ENCODE results near the gene OTULIN. TPM values are rescaled to one million over a fixed set of nuclear protein-coding genes. Genes with fewer than 3 reads are reported as not detected.

OTULIN gene
- total and polyA plus RNA-seq, 2 experiments from 2014 or later: 12.8 to 24.4 TPM

DNA sequence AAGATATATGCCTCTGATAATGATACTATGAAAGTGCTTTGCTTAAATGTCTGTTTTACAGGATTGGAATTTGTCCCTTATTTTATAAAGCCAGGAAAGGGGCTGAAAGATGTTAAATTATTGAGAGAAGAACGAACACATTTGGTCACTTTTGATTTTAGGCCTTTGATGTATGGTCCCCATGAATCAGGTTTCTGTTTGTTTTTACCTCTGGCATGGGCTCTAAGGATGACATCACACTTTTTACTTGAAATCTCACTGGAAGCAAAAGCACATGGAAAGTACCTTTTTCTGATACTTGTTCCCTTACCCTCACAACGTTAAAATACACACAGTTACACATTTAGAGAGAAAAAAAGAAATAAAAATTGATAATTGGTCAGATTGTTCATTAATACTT, 6.9 kb downstream of the OTULIN start:
- Histone ChIP-seq H3K4me2 (ENCODE audit: unreplicated experiment) (no peak overlapping the region), H3K36me3 (ENCODE audit: low read depth) (no peaks in the 10 kb centered on the region; the same call in 1 of the 2 replicates), H3K9ac (no peak overlapping the region), H3K4me3 (no peak overlapping the region), H3F3A (ENCODE audit: insufficient read depth) (0 out of 2 replicates have a peak, but pooled peaks cover 4% of the 10 kb centered on the region), H3K79me2 (ENCODE audit: insufficient read depth) (peaks cover 100% of the 10 kb centered on the region), H3K9me3 (ENCODE audit: low read depth) (no peaks in the 10 kb centered on the region), H3K4me1 (ENCODE audit: insufficient read depth) (peaks cover 21% of the 10 kb centered on the region), H2AFZ (no peak overlapping the region), H3K27ac (no peak overlapping the region), H4K20me1 (ENCODE audit: insufficient read depth) (peaks cover 17% of the 10 kb centered on the region), H3K9me2 (ENCODE audit: insufficient read depth) (no peaks in the 10 kb centered on the region), H3K27me3 (replicated peaks; ENCODE audit: insufficient read depth) (no peaks in the 10 kb centered on the region)
- no peak for DNase-seq
- in situ Hi-C loops (cut with MboI): no loop called here
- WGBS, 2 experiments (ENCODE audit: low coverage in 1 of 2, low lambda C conversion rate in 2 of 2, missing lambda C conversion rate in 2 of 2): 69 to 78% methylated on average over 2 of the region's 2 CpGs
- TF ChIP-seq EZH2phosphoT487 (IDR thresholded peaks at IDR 0.05; ENCODE audit: insufficient read depth, low read depth) (no peak), EZH2 (IDR thresholded peaks at IDR 0.05; ENCODE audit: insufficient read depth, poor library complexity, severe bottlenecking) (no peak)

DNA sequence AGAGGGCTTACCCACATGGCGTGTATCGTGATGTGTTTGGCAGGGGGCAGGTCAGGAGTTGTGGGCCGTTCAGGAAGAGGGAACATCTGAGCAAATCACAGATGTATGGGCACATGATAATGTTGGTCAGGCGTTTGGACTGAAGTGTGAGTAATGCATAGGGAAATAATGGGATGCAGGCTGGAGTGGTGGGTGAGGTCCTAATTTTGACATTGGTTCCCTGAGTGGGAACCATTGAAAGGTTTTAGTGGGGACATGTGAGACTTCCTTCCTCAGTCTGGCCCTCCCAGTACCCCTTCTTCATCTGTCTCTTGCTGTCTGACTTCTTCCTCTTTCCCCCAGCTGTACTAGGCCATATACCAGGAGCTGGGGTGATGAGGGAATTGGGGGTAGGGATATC, 7.6 kb downstream of the OTULIN start:
- no peaks in the 10 kb centered on the region for H3K9me3 ChIP-seq (ENCODE audit: low read depth)
- H3K4me2 ChIP-seq (ENCODE audit: unreplicated experiment): no peak overlapping the region
- DNase-seq: no peak
- H2AFZ ChIP-seq: no peak overlapping the region
- H4K20me1 ChIP-seq (ENCODE audit: insufficient read depth): peaks cover 17% of the 10 kb centered on the region
- 0 out of 2 replicates have a peak, but pooled peaks cover 4% of the 10 kb centered on the region for H3F3A ChIP-seq (ENCODE audit: insufficient read depth)
- WGBS, 2 experiments (ENCODE audit: low coverage in 1 of 2, low lambda C conversion rate in 2 of 2, missing lambda C conversion rate in 2 of 2): 78 to 80% methylated on average over 4 of the region's 4 CpGs
- H3K27me3 ChIP-seq (replicated peaks; ENCODE audit: insufficient read depth): no peaks in the 10 kb centered on the region
- in situ Hi-C loops (cut with MboI): no loop called here
- peaks cover 2% of the 10 kb centered on the region; the same call in 1 of the 2 replicates for H3K36me3 ChIP-seq (ENCODE audit: low read depth)
- H3K4me1 ChIP-seq (ENCODE audit: insufficient read depth): peaks cover 20% of the 10 kb centered on the region
- H3K4me3 ChIP-seq: no peak overlapping the region
- H3K9ac ChIP-seq: no peak overlapping the region
- peaks cover 100% of the 10 kb centered on the region for H3K79me2 ChIP-seq (ENCODE audit: insufficient read depth)
- H3K9me2 ChIP-seq (ENCODE audit: insufficient read depth): no peaks in the 10 kb centered on the region
- TF ChIP-seq EZH2phosphoT487 (IDR thresholded peaks at IDR 0.05; ENCODE audit: insufficient read depth, low read depth) (no peak), EZH2 (IDR thresholded peaks at IDR 0.05; ENCODE audit: insufficient read depth, poor library complexity, severe bottlenecking) (no peak)
- no peak overlapping the region for H3K27ac ChIP-seq

DNA sequence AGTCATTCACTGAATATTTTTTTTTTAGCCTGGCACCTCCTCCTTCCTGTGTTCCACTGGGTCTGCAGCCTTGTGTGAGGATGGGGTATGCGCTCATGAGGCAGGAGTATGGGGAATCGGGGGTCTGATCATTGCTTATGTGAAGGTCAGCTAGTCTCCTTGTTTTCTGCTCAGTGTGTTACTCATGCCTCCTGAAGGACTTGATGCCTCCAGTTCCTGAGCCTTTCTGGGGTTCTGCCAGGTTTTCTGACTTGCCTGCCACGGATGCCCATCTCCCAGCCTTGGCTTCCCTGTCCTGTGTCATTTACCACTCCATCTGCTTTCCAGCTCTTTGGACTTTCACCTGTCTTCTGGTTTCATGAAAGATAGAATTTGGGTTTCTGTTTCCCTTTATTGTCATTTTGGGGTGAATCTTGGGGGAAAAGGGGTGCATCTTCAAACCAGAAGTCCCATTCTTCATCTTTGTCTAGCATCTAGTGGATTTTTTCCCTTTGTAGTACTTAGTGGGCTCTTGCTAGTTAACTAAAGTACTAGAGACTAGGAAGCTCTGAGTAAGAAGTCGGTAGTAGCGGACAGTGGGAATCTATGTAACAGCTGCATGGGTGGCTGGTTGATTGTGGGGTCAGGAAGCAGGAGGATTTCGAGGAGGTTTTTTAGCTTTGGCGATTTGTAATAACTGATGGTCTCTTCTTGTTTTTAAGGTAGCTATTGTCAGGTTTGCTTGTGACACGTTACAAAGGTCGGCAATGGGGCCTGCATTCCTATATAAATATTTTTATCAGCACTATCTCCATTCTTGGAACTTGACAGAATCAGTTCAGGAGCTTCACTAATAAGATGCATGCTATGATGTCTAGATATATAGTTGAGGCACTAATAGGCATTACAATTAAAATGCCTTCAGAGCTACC, 8.2 kb downstream of the OTULIN start:
- peaks cover 20% of the 10 kb centered on the region for H3K4me1 ChIP-seq (ENCODE audit: insufficient read depth)
- H3K9ac ChIP-seq: no peak overlapping the region
- no peak overlapping the region for H3K4me2 ChIP-seq (ENCODE audit: unreplicated experiment)
- H3K27ac ChIP-seq: no peak overlapping the region
- H3K9me2 ChIP-seq (ENCODE audit: insufficient read depth): no peaks in the 10 kb centered on the region
- peaks cover 17% of the 10 kb centered on the region for H4K20me1 ChIP-seq (ENCODE audit: insufficient read depth)
- peaks cover 100% of the 10 kb centered on the region for H3K79me2 ChIP-seq (ENCODE audit: insufficient read depth)
- H3F3A ChIP-seq (ENCODE audit: insufficient read depth): 0 out of 2 replicates have a peak, but pooled peaks cover 4% of the 10 kb centered on the region
- no peak overlapping the region for H2AFZ ChIP-seq
- TF ChIP-seq EZH2phosphoT487 (IDR thresholded peaks at IDR 0.05; ENCODE audit: insufficient read depth, low read depth): no peak
- TF ChIP-seq EZH2 (IDR thresholded peaks at IDR 0.05; ENCODE audit: insufficient read depth, poor library complexity, severe bottlenecking): no peak
- H3K36me3 ChIP-seq (ENCODE audit: low read depth): peaks cover 4% of the 10 kb centered on the region; the same call in 1 of the 2 replicates
- no peaks in the 10 kb centered on the region for H3K9me3 ChIP-seq (ENCODE audit: low read depth)
- DNase-seq: peak; percentile 70
- in situ Hi-C loops (cut with MboI): no loop called here
- WGBS, 2 experiments (ENCODE audit: low coverage in 1 of 2, low lambda C conversion rate in 2 of 2, missing lambda C conversion rate in 2 of 2): 89% methylated on average over 9 of the region's 9 CpGs
- no peak overlapping the region for H3K4me3 ChIP-seq
- H3K27me3 ChIP-seq (replicated peaks; ENCODE audit: insufficient read depth): no peaks in the 10 kb centered on the region

DNA sequence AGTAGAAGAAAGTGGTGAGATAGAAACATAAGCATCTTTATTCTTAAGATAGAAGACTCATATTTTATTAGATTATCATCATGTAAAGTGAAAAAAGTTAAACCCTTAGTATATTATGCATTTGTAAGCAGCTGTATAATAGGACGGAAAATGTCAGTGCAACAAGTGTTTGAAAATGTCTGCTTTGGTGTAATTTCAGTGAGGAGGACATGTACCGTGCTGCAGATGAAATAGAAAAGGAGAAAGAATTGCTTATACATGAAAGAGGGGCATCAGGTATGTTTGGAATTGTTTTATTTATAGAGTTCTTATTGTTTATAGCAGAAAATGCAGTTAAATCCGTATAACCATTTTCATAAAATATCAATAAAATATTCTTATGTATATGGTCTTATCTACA, 8.9 kb downstream of the OTULIN start:
- Histone ChIP-seq H3K9ac (no peak overlapping the region), H3K4me3 (no peak overlapping the region), H3K27ac (no peak overlapping the region), H2AFZ (no peak overlapping the region), H3K27me3 (replicated peaks; ENCODE audit: insufficient read depth) (no peaks in the 10 kb centered on the region), H3F3A (ENCODE audit: insufficient read depth) (0 out of 2 replicates have a peak, but pooled peaks cover 4% of the 10 kb centered on the region), H4K20me1 (ENCODE audit: insufficient read depth) (peaks cover 17% of the 10 kb centered on the region), H3K9me2 (ENCODE audit: insufficient read depth) (no peaks in the 10 kb centered on the region), H3K36me3 (ENCODE audit: low read depth) (peaks cover 4% of the 10 kb centered on the region; the same call in 1 of the 2 replicates), H3K79me2 (ENCODE audit: insufficient read depth) (peaks cover 100% of the 10 kb centered on the region), H3K4me2 (ENCODE audit: unreplicated experiment) (no peak overlapping the region), H3K9me3 (ENCODE audit: low read depth) (no peaks in the 10 kb centered on the region), H3K4me1 (ENCODE audit: insufficient read depth) (peaks cover 20% of the 10 kb centered on the region)
- no peak for DNase-seq
- in situ Hi-C loops (cut with MboI): no loop called here
- no peak for TF ChIP-seq EZH2 (IDR thresholded peaks at IDR 0.05; ENCODE audit: insufficient read depth, poor library complexity, severe bottlenecking)
- no peak for TF ChIP-seq EZH2phosphoT487 (IDR thresholded peaks at IDR 0.05; ENCODE audit: insufficient read depth, low read depth)
- 70 to 79% methylated on average over 3 of the region's 3 CpGs for WGBS, 2 experiments (ENCODE audit: low coverage in 1 of 2, low lambda C conversion rate in 2 of 2, missing lambda C conversion rate in 2 of 2)

Data from GM23248 (cell line).